ENCODE data around the gene FOXJ2. TPM values are rescaled to one million over a fixed set of nuclear protein-coding genes. Genes with fewer than 3 reads are reported as not detected.
A peak's percentile ranks its signal among the peaks of the same experiment; 100 is the strongest.
"Not testable (repeated sequence)": the region's sequence is repeated elsewhere in the genome, so short reads cannot be mapped to it uniquely, and the experiment has no call there.

FOXJ2 gene
- total and polyA plus RNA-seq, 3 donors from 2014 or later = 13.5 to 29.1 (median 25.3) TPM

- DNase-seq = no peak
- no peak for TF ChIP-seq CTCF (IDR thresholded peaks at IDR 0.05)
- TF ChIP-seq POLR2A (IDR thresholded peaks at IDR 0.05) = no peak
- Histone ChIP-seq H3K27ac (no peak overlapping the region), H3K4me1 (no peaks in the 10 kb centered on the region), H3K36me3 (ENCODE audit: low read depth, missing control alignments) (no peaks in the 10 kb centered on the region), H3K27me3 (no peaks in the 10 kb centered on the region), H3K9me3 (no peaks in the 10 kb centered on the region), H3K4me3 (no peak overlapping the region)
- intact Hi-C loops (cut with DNase I; ENCODE audit: low total_unique reads) = no loop called here
Measured at GRCh38 chr12:8064131-8064530, 31.6 kb downstream of the FOXJ2 start.

DNA sequence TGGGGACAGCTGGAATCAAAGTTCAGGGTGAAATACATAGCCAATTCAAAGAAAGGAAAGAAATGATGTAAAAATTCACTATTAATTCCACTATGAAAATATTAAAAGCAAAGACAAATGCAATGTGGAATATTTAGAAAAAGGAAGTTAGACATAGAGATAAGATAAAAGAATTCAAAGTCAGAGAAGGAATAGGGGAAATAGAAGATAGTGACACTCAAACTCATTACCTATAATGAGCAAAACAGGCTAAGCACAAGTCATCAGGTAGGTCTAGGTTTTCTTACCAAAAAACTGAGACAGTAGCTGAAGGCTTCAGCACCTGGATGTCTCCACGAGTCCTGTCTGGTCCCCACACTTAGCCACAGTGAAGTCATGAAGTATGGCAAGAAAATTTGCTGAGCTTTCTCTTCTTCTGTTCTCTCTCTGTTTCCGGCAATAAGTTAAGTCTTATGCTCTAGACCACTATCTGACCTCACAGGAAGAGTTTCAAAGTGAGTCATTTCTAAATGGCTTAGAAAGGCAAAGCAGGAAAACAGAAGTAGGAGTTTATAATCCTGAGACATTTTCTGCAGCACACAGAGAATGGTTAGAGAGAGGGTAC lies 33.6 kb downstream of the FOXJ2 start, which contains the start of gene C3AR1:
Gene C3AR1 (minus strand): TSS at position 369 of the 604 bp plus-strand sequence. CDS start 6,174 bp downstream, outside the sequence.
- WGBS, 2 donors = 56 to 82% methylated on average over 2 of the region's 2 CpGs
- Histone ChIP-seq H3K36me3 (ENCODE audit: low read depth, missing control alignments) (no peaks in the 10 kb centered on the region), H3K27ac (peak within 1 kb of the TSS in 1 of 2 donors; percentile 44), H3K4me1 (no peaks in the 10 kb centered on the region), H3K4me3 (peak within 1 kb of the TSS in 1 of 2 donors; percentile 15), H3K9me3 (no peaks in the 10 kb centered on the region), H3K27me3 (no peaks in the 10 kb centered on the region)
- intact Hi-C loops (cut with DNase I; ENCODE audit: low total_unique reads) = no loop called here
- TF ChIP-seq POLR2A (IDR thresholded peaks at IDR 0.05) (no peak), CTCF (IDR thresholded peaks at IDR 0.05) (no peak)
- no peak for DNase-seq

GRCh38 chr12:8069582-8069981 lies 37.1 kb downstream of the FOXJ2 start:
- TF ChIP-seq CTCF (IDR thresholded peaks at IDR 0.05) (no peak), POLR2A (IDR thresholded peaks at IDR 0.05) (no peak)
- Histone ChIP-seq H3K4me3 (no peak overlapping the region), H3K27ac (no peak overlapping the region), H3K4me1 (no peaks in the 10 kb centered on the region), H3K9me3 (no peaks in the 10 kb centered on the region), H3K27me3 (no peaks in the 10 kb centered on the region), H3K36me3 (ENCODE audit: low read depth, missing control alignments) (no peaks in the 10 kb centered on the region)
- intact Hi-C loops (cut with DNase I; ENCODE audit: low total_unique reads) = no loop called here
- DNase-seq = no peak

DNA sequence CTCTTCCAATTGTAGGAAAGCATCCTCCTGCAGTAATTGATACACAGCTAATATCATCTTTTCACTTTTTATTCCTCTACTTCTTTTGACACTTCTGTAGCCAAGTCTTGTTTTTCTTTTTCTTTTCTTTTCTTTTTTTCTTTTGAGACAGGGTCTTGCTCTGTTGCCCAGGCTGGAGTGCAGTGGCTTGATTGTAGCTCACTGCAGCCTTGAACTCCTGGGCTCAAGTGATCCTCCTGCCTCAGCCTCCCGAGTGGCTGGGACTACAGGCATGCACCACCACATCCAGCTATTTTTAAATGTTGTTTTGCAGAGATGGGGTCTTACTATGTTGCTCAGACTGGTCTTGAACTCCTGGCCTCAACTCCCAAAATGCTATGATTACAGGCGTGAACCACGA lies 39.3 kb downstream of the FOXJ2 start:
- H3K4me3 ChIP-seq; DNase-seq; H3K27me3 ChIP-seq; intact Hi-C loops (cut with DNase I; ENCODE audit: low total_unique reads); H3K36me3 ChIP-seq (ENCODE audit: low read depth, missing control alignments); H3K4me1 ChIP-seq; H3K27ac ChIP-seq; H3K9me3 ChIP-seq: not testable (repeated sequence)
- 87 to 92% methylated on average over 3 of the region's 3 CpGs for WGBS, 2 donors

DNA sequence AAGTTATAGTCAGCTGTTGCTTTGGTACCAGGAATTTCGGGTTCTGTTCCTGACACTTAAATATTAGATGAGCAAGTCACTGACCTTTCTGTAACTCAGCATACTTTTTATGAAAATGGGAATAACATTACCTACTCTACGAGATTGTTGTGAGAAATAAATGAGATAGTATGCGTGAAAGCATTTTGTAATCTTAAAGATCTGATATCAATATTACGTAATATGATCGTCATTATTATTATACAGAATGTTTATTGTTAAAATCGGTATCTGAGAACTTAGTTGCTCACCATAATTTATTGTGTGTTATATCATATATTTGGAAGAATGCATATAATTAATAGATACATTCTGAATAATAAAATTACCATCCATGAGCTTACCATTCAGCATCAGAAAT lies 43.4 kb downstream of the FOXJ2 start:
- no peak for DNase-seq
- Histone ChIP-seq H3K9me3 (no peaks in the 10 kb centered on the region), H3K27me3 (no peaks in the 10 kb centered on the region), H3K27ac (no peak overlapping the region), H3K4me1 (peaks cover 6% of the 10 kb centered on the region), H3K36me3 (ENCODE audit: low read depth, missing control alignments) (no peaks in the 10 kb centered on the region), H3K4me3 (no peak overlapping the region)
- intact Hi-C loops (cut with DNase I; ENCODE audit: low total_unique reads) = no loop called here
- TF ChIP-seq POLR2A (IDR thresholded peaks at IDR 0.05) (no peak), CTCF (IDR thresholded peaks at IDR 0.05) (no peak)
- 88 to 94% methylated on average over 6 of the region's 6 CpGs for WGBS, 2 donors
